Measurements from ENCODE around the gene CYB5D1.
"Not testable (repeated sequence)": the region's sequence is repeated elsewhere in the genome, so short reads cannot be mapped to it uniquely, and the experiment has no call there.

The CYB5D1 gene

GRCh38 chr17:7857713-7858521, at the start of gene CYB5D1:
Gene CYB5D1 (plus strand): TSS chr17:7858003. CDS start chr17:7858135, 132 bp downstream.
- peak; percentile 91 for DNase-seq

- no peak for DNase-seq
Observed at GRCh38 chr17:7809086-7809790, 48.6 kb upstream of the CYB5D1 start.

- DNase-seq: not testable (repeated sequence)
Observed at GRCh38 chr17:7809791-7810343, 47.9 kb upstream of the CYB5D1 start.

- no peak for DNase-seq
Observed at GRCh38 chr17:7811251-7811650, 46.6 kb upstream of the CYB5D1 start.

- DNase-seq: no peak
Observed at GRCh38 chr17:7814969-7815368, 42.8 kb upstream of the CYB5D1 start.

GRCh38 chr17:7816926-7817642, 40.7 kb upstream of the CYB5D1 start:
- DNase-seq: no peak

- no peak for DNase-seq
Observed at GRCh38 chr17:7817643-7817964, 40.2 kb upstream of the CYB5D1 start.

GRCh38 chr17:7818026-7818425, 39.8 kb upstream of the CYB5D1 start:
- DNase-seq: no peak

GRCh38 chr17:7818746-7819645, 38.8 kb upstream of the CYB5D1 start:
- DNase-seq: no peak

- DNase-seq: no peak
Observed at GRCh38 chr17:7820231-7820630, 37.6 kb upstream of the CYB5D1 start.

GRCh38 chr17:7822126-7822525, 35.7 kb upstream of the CYB5D1 start:
- DNase-seq: no peak

- no peak for DNase-seq
Observed at GRCh38 chr17:7823581-7824001, 34.2 kb upstream of the CYB5D1 start.

- DNase-seq: no peak
Observed at GRCh38 chr17:7824021-7824924, 33.5 kb upstream of the CYB5D1 start.

- DNase-seq: no peak
Observed at GRCh38 chr17:7825206-7825990, 32.4 kb upstream of the CYB5D1 start.

GRCh38 chr17:7830616-7831015, 27.2 kb upstream of the CYB5D1 start:
- no peak for DNase-seq

- no peak for DNase-seq
Observed at GRCh38 chr17:7831233-7831632, 26.6 kb upstream of the CYB5D1 start.

GRCh38 chr17:7832431-7832830, 25.4 kb upstream of the CYB5D1 start:
- DNase-seq: no peak

- DNase-seq: no peak
Observed at GRCh38 chr17:7833011-7833794, 24.6 kb upstream of the CYB5D1 start.

GRCh38 chr17:7833795-7834541, 23.8 kb upstream of the CYB5D1 start, which contains the start of gene KDM6B:
Gene KDM6B (plus strand): TSS chr17:7834217. CDS start chr17:7845555, 11,338 bp downstream.
- DNase-seq: peak; percentile 61
